ENCODE data around the gene ANAPC5. TPM values are rescaled to one million over a fixed set of nuclear protein-coding genes. Genes with fewer than 3 reads are reported as not detected.

ANAPC5 gene
- total RNA-seq, 1 experiment from 2014 or later, result 199 TPM

- ATAC-seq (no peak), DNase-seq (no peak)
- intact Hi-C loops (cut with micrococcal nuclease), result no loop called here
- ChIA-PET CTCF (no interaction called here), POLR2A (ENCODE audit: unreplicated experiment) (no interaction called here)
- H3K9me3 ChIP-seq (ENCODE audit: low read length), result no peaks in the 10 kb centered on the region
- no TSS peak for BruUV-seq (replicated peaks)
- H3K4me3 ChIP-seq (ENCODE audit: low read length), result no peak overlapping the region
- H3K79me2 ChIP-seq (ENCODE audit: low read length), result no peaks in the 10 kb centered on the region
- H3K4me2 ChIP-seq (ENCODE audit: low read length), result no peak overlapping the region
- H3K27me3 ChIP-seq (ENCODE audit: low read length), result no peaks in the 10 kb centered on the region
- H3K27ac ChIP-seq (ENCODE audit: low read length), result no peak overlapping the region
- H3K4me1 ChIP-seq (ENCODE audit: insufficient read depth, low read length), result peaks cover 6% of the 10 kb centered on the region
- no peaks in the 10 kb centered on the region for H4K20me1 ChIP-seq (ENCODE audit: low read length)
- H3K9me2 ChIP-seq (replicated peaks; ENCODE audit: low read length), result no peaks in the 10 kb centered on the region
- TF ChIP-seq CTCF (conservative IDR thresholded peaks at IDR 0.05; ENCODE audit: low read depth, low read length) (peak; percentile 53), EZH2phosphoT487 (IDR thresholded peaks at IDR 0.05; ENCODE audit: borderline replicate concordance, low read length) (no peak)
- H2AFZ ChIP-seq (ENCODE audit: low read length), result no peak overlapping the region
- H3K9ac ChIP-seq (ENCODE audit: low read length), result no peak overlapping the region
- H3F3A ChIP-seq (ENCODE audit: low read length, unreplicated experiment), result no peaks in the 10 kb centered on the region
- H3K36me3 ChIP-seq (ENCODE audit: low read depth, low read length), result no peaks in the 10 kb centered on the region
Measured at GRCh38 chr12:121383601-121384021, 31.4 kb upstream of the ANAPC5 start.

- no TSS peak for BruUV-seq (replicated peaks)
- Histone ChIP-seq H3K9me3 (ENCODE audit: low read length) (no peaks in the 10 kb centered on the region), H3K9ac (ENCODE audit: low read length) (no peak overlapping the region), H3K4me3 (ENCODE audit: low read length) (no peak overlapping the region), H3K36me3 (ENCODE audit: low read depth, low read length) (no peaks in the 10 kb centered on the region), H3K79me2 (ENCODE audit: low read length) (no peaks in the 10 kb centered on the region), H3K27ac (ENCODE audit: low read length) (no peak overlapping the region), H3K9me2 (replicated peaks; ENCODE audit: low read length) (no peaks in the 10 kb centered on the region), H3F3A (ENCODE audit: low read length, unreplicated experiment) (no peaks in the 10 kb centered on the region), H2AFZ (ENCODE audit: low read length) (no peak overlapping the region), H4K20me1 (ENCODE audit: low read length) (no peaks in the 10 kb centered on the region), H3K27me3 (ENCODE audit: low read length) (no peaks in the 10 kb centered on the region), H3K4me2 (ENCODE audit: low read length) (no peak overlapping the region), H3K4me1 (ENCODE audit: insufficient read depth, low read length) (no peaks in the 10 kb centered on the region)
- intact Hi-C loops (cut with micrococcal nuclease), result no loop called here
- CTCF ChIA-PET, result no interaction called here
- TF ChIP-seq EZH2phosphoT487 (IDR thresholded peaks at IDR 0.05; ENCODE audit: borderline replicate concordance, low read length) (no peak), CTCF (conservative IDR thresholded peaks at IDR 0.05; ENCODE audit: low read depth, low read length) (no peak), EZH2 (IDR thresholded peaks at IDR 0.05; ENCODE audit: low read length, unreplicated experiment) (no peak)
- DNase-seq, result no peak
- POLR2A ChIA-PET (ENCODE audit: unreplicated experiment), result no interaction called here
- no peak for ATAC-seq
Measured at GRCh38 chr12:121379945-121380344, 27.7 kb upstream of the ANAPC5 start.

GRCh38 chr12:121378736-121379135 lies 26.5 kb upstream of the ANAPC5 start:
- BruUV-seq (replicated peaks), result no TSS peak
- Histone ChIP-seq H4K20me1 (ENCODE audit: low read length) (no peaks in the 10 kb centered on the region), H2AFZ (ENCODE audit: low read length) (no peak overlapping the region), H3K27me3 (ENCODE audit: low read length) (no peaks in the 10 kb centered on the region), H3K4me3 (ENCODE audit: low read length) (no peak overlapping the region), H3K27ac (ENCODE audit: low read length) (no peak overlapping the region), H3F3A (ENCODE audit: low read length, unreplicated experiment) (no peaks in the 10 kb centered on the region), H3K9ac (ENCODE audit: low read length) (no peak overlapping the region), H3K36me3 (ENCODE audit: low read depth, low read length) (no peaks in the 10 kb centered on the region), H3K4me1 (ENCODE audit: insufficient read depth, low read length) (no peaks in the 10 kb centered on the region), H3K9me2 (replicated peaks; ENCODE audit: low read length) (no peaks in the 10 kb centered on the region), H3K9me3 (ENCODE audit: low read length) (no peaks in the 10 kb centered on the region), H3K79me2 (ENCODE audit: low read length) (no peaks in the 10 kb centered on the region), H3K4me2 (ENCODE audit: low read length) (no peak overlapping the region)
- ChIA-PET POLR2A (ENCODE audit: unreplicated experiment) (no interaction called here), CTCF (no interaction called here)
- intact Hi-C loops (cut with micrococcal nuclease), result no loop called here
- no peak for TF ChIP-seq EZH2phosphoT487 (IDR thresholded peaks at IDR 0.05; ENCODE audit: borderline replicate concordance, low read length)
- TF ChIP-seq EZH2 (IDR thresholded peaks at IDR 0.05; ENCODE audit: low read length, unreplicated experiment), result no peak
- TF ChIP-seq CTCF (conservative IDR thresholded peaks at IDR 0.05; ENCODE audit: low read depth, low read length), result no peak
- ATAC-seq (no peak), DNase-seq (no peak)
